Stimulated activated CD4-positive, alpha-beta T cell treated with anti-CD3 and anti-CD28 coated beads, Interleukin-12 subunit alpha, Interleukin-12 subunit beta, amount 100 ng/mL, for 48 hours (primary cell): Measurements from ENCODE around the gene DDI2.

Experiments
- DNase-seq, 3 donors: peaks; one replicate each; pipeline ENCODE4 v3.0.0-alpha.2; 2020; ENCODE audit warnings: low read depth in 2 of 3, low spot score in 1 of 3

Gene DDI2

DNA sequence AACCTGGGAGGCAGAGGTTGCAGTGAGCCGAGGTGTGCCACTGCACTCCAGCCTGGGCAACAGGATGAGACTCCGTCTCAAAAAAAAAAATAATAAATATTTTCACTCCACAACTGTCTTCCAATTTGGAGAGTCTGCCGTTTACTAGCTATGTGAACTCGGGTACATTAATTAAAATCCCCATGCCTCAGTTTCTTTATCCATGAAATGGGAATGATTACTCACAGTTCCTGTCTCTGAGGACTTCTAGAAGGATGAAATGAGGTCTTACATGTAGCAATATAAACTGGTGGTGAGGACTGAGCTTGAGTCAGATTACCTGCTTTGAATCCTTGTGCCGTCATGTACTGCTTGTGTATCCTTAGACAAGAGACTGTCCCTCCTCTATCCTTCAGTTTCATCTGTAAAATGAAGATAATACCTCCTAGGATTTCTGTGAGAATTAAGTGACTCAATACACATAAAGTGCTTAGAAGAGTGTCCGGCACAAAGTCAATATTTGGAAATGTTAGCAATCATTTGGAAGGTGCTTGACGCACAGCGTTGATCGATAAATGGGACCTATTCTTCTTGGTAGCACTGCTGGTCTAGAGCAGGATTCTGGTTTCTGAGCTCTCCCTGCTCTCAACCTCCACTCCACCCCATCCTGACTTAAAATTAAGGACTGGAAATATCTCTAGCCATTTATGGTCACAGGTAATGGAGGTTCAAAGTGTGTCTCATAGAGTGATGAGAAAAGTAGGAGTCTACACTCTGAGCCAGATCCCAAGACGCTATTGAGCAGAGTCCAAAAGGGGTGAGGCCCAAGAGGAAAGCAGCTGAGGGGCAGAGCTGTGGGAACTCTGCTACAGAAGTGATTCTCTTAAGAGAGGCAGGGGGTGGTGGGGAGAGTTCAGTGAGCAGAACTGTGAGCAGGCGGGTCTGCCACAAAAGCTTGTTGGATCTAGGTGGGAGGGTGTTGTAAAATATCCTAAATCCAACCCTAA is 11.6 kb upstream of the DDI2 start:
- no peak for DNase-seq

DNA sequence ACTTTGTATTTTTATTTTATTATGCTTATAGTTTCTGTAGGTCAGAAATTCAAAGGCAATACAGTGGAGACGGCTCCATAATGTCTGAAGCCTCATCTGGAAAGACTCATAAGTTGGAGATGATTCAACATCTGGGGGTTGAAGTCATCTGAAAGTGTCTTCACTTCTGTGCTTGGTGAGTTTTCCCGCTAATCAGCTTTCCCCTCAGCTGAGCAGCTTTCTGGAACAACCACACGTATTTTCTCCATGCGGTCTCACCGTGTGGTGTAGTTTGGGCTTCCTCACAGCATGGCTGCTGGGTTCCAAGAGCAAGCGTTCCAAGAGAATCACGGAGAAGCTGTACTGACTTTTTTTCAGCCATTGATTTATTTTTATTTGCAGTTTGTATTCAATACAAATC is 7.6 kb upstream of the DDI2 start:
- DNase-seq, result no peak

DNA sequence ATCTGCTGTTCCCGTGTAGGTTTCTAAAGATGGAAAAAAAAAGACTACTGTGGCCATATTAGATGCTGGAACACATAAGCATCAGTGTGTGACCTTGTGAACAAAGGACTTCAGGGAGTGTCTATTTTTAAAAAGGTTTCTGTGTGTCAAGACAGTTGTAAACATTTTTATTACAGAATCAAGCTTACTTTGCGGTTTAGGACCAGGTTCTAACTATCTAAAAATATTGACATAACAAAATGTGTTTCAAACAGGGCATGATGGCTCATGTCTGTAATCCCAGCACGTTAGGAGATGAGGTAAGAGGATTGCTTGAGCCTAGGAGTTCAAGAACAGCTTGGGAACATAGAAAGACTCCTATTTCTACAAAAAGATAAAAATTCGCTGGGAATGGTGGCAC is 7.1 kb upstream of the DDI2 start:
- DNase-seq, result no peak

DNA sequence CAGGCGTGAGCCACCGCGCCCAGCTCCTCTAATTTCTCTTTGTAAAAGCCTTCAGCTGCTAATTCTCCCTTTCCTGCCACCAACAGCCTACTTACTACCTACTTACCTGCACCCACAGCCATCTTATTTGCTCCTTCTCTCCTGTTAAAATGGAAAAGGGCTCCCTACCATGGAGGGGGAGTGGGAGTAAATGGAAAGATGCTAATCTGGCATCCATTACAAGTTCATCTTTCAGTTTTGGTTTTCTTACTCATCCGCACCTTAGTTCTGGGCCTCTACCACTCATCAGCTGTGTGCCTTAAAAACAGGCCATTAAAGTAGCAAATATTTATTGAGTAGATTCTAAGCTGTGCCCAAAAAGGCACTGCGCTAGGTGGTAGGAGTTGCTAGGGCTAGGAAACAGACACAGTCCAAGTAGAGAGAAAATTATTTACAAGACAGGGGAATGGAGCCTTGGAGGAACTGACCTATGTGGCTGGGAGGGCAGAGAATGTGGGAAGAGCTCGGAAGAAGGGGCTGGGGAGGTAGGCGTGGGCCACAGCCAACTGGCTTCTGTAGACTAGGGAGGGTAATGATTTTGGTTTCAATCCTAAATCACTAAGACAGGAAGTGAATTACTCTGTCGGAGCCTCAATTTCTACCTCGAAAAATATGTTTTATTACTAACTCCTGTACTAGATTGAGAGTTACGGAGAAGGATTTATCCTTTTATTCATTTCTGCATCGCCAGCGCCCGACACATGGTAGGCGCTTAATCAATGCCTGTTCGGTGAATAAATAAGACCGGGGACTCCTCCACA is 685 bp upstream of the DDI2 start:
- no peak for DNase-seq

DNA sequence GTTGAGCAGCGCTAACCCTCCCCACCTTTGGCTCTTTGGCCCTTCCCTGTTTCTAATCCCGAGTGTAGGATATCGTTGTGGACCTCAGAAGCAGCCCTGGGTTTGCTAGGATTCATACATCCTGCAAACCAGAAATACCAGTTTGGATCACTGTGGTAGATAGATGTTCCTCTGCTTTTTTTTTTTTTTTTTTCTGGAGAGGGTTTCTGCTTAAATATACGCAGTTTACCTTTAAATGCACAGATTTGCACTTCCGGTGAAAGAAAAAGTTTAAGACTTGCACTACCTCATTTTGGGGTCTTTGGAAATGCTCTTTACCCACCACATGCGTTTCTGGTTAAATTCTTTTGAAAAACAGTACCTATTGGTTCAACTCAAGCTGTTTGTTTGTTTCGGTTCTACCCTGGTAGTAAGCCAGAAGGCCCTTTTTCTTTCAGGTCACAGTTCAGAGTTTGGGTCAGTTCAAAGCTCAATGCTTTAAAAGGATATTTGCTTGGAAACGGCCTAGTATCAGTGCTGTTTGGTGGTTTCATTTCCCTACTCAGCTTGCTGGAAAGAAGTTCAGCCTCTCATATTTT is 908 bp downstream of the DDI2 start:
- DNase-seq, result no peak

DNA sequence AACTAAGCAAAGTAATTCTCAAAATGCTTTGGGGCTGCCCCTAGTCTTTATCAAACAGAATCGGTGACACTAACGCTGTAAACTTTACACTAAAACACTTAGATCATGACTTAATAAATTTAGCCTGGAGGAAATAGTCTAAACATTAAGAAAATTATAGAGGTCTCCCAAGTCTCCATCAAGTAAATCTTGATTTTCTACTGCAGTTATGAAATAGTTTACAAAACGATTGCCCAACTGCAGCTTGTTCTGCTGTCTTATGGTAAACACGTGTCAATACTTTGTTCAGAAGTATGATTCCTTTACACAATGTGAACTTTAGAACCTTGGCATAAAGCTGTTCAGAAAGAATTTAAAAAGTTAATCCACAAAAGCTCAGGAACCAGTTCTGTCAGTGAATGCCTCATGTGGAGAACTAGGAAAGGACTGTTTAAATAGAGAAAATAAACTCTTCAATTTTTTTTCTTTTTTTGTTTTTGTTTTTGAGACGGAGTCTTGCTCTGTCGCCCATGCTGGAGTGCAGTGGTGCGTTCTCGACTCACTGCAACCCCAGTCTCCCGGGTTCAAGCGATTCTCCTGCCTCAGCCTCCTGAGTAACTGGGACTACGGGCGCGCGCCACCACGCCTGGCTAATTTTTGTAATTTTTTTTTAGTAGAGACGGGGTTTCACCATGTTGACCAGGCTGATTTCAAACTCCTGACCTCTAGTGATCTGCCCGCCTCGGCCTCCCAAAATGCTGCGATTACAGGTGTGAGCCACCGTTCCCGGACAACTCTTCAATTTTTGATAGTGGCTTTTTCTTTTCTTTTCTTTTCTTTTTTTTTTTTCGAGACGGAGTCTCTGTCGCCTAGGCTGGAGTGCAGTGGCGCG is 1.6 kb downstream of the DDI2 start:
- DNase-seq, result no peak

DNA sequence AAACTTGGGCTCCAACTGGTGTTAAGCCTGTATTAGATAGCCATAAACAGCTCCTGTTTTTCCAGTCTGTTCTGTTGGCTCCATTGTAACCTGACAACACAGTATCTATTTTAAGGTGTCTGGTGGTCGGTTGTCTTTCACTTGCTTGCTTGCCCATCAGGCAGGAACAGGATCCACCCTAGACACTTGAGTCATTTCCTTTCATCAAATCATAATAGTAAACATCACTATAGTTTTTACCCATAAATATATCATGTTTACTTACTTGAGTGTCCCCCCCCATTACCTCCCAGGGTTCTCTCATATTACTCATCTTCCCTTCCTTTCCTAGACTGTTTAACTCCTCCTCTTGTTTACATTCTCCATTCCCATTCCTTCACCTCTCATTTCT is 2.9 kb downstream of the DDI2 start:
- no peak for DNase-seq

DNA sequence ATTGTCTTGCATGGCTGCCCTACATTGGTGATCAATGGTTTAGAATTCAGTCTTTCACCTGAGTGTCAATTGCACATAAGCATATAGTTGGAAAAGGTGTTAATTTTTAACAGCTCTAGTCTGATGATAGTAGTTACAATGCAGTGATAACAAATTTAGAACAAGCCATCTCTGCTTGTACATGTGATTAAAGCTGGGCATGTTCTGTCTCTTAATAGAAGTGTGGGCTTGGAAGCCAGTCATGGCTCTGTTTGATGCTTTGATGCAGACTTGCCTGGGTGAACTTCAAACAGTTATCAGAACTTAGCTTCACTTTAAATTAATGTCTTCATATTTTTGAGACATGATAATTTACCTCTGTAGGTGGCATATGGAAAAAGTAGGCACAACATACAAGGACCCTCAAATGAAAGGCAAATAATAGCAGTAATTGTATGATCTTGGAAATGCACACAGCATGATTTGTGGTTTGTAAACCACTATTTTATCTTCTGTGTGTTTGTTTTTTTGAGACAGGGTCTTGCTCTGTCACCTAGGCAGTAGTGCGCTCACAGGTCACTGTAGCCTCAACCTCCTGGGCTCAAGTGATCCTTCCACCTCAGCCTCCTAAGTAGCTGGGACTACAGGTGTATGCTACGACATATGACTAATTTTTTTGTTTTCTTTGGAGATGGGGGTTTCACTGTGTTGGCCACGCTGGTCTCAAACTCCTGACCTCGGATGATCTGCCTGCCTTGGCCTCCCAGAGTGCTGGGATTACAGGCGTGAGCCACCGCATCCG is 3.8 kb downstream of the DDI2 start:
- no peak for DNase-seq

DNA sequence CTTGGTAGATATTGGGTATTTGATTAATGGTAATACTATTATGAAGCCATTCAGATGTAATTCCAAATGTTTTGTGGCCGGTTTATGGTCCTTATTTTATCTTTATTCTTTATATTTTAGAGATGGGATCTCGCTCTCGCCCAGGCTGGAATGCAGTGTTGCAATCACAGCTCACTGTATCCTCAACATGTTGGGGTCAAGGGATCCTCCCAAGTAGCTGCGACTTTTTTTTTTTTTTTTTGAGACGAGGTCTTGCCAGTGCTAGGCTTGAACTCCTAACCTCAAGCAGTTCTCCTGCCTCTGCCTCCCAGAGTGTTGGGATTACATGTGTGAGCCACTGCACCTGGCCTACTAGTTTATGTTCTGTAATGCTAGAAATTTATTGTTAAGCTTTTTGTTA is 4.7 kb downstream of the DDI2 start:
- DNase-seq, result no peak

DNA sequence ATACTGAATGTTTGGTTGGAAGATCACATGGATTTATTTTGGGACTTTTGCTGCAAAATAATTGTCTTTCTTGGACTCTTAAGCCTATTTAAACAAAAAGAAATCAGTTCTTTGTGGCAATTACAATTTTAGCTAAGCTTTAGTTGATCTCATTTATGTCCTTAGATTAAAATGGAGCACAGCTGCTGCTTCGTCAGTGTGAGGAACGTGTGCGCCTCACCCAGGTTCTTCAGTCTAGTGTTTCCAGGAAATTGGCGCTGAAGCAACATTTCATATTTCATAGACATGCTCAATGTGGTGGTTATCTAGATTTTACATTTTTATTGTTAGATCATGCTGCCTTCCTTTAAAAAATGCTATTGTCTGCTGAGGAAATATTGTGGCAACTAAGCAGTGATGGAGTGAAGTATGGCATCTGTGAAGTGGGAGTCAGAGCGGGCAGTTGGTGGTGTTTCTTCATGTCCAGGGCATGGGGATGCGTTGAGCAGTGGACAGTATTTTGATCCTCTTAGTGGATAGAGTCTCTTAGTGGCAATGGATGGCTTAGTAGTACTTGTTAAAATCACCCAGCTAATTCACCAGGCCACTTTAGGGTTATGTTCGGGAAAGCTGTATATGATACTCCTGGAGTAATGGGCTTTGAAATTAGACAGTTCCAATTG is 5.6 kb downstream of the DDI2 start:
- DNase-seq, result no peak

DNA sequence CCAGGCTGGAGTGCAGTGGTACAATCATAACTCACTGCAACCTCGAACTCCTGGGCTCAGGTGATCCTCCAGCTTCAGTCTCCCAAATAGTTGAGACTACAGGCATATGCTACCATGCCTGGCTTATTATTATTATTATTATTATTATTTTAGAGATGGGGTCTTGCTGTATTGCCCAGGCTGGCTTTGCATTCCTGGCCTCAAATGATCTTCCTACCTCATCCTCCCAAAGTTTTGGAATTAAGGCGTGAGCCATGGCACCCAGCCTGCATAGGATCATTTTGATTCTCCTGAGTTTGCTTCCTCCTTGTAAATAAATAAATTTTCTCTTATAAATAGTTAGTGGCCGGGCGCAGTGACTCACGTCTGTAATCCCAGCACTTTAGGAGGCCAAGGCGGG is 6.2 kb downstream of the DDI2 start:
- no peak for DNase-seq

DNA sequence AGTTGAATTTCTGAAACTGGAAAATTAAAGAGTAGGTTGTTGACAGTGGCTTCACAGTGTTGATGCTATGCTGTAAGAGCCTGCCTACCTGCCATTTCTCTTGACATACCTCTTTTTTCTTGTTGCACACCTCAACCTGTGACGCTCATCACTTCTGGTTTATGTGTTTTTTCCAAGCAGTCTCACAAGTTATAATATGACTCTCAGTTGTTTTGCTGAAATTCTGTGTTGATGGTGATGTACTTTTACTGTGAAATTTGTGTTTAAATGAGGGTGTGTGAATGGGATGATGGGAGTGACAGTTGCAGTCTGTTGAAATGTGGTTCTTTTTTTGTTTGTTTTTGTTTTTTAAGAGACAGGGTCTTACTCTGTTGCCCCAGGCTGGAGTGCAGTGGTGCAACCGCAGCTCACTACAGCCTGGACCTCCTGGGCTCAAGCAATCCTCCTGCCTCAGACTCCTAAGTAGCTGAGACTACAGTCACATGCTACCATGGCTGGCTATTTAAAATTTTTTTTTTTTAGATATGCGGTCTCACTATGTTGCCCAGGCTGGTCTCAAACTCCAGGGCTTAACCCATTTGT is 7.0 kb downstream of the DDI2 start:
- DNase-seq, result no peak

DNA sequence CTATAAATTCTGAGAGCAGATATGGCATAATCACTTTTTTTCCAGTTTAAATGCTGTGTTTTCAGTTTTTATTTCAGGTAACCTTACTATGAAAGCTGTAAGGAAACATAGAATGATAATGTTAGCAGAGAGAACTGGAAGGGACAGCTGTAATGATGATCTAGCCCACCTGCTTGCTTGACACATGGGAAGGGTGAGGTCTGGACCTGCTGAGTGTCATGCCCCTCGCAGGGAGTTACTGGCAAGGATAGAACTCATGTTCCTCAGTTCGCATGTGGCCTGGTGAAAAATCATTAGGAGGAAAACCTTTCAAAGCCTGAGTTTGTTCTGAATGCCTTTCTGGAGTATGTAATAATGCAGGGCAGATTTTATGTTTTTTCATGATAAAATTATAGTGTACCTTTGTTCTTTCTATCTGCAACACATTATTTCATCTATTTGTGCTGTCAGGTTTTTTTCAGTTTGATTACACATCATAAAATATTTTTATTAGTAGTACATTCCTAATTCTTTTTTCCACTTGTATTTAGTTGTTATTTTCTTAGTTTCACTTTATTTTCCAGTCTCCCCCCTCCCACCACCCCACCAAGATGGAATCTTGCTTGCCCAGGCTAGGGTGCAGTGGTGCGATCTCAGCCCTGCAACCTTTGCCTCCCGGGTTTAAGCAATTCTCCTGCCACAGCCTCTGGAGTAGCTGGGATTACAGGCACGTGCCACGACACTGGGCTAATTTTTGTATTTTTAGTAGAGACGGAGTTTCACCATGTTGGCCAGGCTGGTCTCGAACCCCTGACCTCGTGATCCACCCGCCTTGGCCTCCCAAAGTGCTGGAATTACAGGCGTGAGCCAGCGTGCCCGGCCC is 8.0 kb downstream of the DDI2 start:
- no peak for DNase-seq

DNA sequence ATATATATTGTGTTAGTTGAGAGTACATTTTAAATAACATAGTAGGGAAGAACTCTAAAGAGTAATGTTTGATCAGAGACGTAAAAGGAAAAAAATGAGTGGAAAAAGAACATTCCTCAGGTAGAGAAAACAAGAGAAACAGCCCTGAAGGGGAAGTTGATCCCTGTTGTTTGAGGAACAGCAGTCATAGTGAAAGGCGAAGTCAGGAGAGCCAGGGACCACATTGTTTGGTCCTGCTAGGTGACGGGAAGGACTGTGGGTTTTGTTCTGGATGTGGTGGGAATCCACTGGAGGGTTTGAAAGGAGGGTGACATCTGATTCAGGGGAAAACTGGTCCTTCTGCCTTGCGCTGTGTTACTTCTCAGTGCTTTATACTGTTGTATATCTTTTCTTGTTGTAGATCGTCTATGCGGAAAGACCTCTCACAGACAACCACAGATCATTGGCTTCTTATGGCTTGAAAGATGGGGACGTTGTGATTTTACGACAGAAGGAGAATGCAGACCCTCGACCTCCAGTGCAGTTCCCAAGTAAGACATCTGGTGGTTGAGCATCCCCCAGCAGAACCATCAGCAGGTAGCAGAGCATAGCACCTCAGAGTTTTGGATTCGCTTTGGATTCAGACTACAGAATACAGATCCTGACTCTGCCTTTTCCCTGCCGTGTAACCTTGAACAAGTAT is 9.2 kb downstream of the DDI2 start:
- no peak for DNase-seq

DNA sequence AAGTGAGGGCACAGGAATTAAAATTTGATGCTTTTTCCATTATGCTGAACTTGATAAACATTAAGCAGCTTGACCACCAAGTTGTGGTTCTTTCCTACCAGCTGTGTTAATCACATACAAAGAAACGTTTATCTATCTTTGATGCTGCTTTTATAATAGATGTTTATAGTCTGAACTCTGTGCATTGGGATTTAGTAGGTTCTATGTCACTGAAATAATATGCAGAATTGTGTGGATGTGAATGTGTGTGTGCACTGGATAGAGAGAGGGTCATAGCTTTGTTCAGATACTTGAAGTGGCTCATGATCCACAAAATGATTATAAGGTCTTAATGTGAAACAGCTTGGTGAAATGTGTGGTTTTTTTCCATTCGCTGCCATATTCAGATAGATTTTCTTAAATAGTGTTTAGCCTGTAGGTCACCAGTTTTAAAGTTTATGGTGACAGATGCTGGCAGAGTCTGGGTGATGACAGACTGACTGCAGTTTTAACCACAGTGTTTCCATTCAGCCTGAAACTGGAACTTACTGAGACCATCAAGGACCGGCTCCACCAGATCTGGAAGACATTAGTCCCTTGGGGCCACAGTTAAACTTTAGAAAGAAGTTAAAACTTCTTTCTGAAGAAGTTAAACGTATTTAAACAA is 10.2 kb downstream of the DDI2 start:
- no peak for DNase-seq

DNA sequence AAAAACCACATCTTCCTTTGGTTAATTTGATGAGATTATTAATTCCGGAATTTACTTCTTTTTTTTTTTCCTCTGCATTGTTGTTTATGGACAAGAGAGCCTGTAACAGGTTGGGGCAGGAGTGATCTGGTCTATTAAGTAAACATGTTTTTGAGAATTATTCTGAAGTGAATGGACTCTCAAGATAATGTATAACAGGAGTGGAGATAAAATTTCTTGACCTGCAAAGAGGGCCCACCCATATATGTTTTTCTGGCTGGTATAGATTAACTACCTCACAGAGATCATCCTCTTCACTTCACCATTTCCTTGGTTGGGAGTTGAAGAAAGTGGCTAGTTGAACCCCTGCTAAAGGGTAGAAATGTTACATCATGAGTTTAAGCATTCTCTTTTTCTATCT is 10.7 kb downstream of the DDI2 start:
- DNase-seq, result no peak

DNA sequence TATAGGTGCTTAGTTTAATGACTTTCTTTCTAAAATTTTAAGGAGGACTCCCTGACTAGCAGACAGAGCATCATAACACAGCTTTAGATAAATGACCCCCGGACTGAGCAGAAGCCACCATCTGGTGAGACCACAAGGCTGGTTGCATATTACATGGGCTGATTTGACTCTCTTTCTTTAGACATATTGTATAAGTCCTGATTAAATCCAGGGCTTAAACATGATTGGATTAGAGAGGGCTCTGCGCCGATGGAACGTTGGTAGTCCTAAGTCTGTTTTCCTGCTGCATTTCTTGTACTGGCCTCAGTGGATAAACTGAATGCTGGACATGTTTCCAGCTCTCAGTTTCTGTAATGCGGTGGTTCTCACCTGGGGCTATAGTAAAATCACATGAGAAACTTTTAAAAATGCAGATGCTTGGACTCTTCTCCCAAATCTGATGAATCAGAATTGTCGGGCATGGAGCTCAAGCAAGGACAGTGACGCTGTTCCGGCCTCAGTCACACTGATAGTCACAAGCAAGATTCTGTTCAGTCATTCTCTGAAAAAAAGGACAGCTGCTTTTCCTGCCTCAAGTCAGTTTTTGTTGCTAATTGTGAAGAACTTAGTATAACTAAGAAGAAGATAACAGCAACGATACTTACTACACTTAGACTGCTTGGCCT is 16.6 kb downstream of the DDI2 start:
- DNase-seq, result no peak
